Posterior cingulate gyrus (tissue), 11 donors: ENCODE results near the gene TTC17.
"Not testable (repeated sequence)": the region's sequence is repeated elsewhere in the genome, so short reads cannot be mapped to it uniquely, and the experiment has no call there.

Experiments used
- DNase-seq, 10 donors: peaks; one replicate each; pipeline versions ENCODE4 v3.0.0 to v3.0.0-alpha.2; 2020 to 2021; ENCODE audit warnings: mixed read lengths in 3 of 10
- intact Hi-C: fragments of 100-400 bp; cut with DNase I; formaldehyde crosslinking; loops from one replicate; pipeline ENCODE4 v1.15.1; 2023

TTC17 gene, protein sequence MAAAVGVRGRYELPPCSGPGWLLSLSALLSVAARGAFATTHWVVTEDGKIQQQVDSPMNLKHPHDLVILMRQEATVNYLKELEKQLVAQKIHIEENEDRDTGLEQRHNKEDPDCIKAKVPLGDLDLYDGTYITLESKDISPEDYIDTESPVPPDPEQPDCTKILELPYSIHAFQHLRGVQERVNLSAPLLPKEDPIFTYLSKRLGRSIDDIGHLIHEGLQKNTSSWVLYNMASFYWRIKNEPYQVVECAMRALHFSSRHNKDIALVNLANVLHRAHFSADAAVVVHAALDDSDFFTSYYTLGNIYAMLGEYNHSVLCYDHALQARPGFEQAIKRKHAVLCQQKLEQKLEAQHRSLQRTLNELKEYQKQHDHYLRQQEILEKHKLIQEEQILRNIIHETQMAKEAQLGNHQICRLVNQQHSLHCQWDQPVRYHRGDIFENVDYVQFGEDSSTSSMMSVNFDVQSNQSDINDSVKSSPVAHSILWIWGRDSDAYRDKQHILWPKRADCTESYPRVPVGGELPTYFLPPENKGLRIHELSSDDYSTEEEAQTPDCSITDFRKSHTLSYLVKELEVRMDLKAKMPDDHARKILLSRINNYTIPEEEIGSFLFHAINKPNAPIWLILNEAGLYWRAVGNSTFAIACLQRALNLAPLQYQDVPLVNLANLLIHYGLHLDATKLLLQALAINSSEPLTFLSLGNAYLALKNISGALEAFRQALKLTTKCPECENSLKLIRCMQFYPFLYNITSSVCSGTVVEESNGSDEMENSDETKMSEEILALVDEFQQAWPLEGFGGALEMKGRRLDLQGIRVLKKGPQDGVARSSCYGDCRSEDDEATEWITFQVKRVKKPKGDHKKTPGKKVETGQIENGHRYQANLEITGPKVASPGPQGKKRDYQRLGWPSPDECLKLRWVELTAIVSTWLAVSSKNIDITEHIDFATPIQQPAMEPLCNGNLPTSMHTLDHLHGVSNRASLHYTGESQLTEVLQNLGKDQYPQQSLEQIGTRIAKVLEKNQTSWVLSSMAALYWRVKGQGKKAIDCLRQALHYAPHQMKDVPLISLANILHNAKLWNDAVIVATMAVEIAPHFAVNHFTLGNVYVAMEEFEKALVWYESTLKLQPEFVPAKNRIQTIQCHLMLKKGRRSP

GRCh38 chr11:43358801-43359421 is at the start of gene TTC17:
TTC17 (plus strand) TSS chr11:43358920; CDS start chr11:43358955, 35 bp downstream.
- DNase-seq, result peak; percentile 92 to 99 (median 95)
- intact Hi-C loops, result no loop called here

DNA sequence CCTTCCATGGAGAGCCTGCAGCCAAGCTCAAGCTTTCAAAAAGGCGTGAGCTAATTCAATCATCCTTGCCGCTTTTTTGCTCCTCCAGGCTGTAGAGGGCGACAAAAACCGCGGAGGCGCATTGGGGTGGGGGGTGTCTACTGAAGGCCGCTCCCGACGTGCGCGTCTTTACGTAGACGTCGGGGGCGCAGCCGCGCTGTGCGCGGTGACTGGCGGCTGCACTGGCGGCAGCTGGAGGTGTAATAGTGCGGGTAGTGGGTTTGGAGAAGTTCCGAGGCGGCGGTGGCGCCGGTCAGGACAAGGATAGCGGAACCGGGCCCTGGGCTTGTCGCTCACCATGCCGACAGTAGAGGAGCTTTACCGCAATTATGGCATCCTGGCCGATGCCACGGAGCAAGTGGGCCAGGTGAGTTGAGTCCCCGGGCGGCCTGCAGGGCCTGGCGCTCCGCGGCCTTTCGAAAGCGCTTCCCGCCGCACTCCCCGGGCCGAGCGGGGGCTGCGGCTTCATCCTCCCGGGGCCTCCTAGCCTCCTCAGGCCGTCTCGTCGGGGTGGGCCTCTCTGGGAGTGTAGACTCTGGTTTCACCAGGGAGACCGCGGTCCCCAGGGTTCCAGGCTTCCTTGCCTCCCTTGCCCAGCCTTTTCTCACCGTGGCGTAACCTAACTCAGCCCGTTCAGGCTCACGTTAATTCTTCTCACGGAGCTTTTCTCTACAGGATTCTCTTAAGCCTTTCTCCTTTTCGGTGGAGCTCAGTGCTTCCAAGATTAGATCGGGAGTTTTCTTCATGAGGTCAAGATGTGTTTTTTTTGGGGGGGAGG is 46.7 kb upstream of the TTC17 start, which contains the start of gene API5:
Gene API5, plus strand, starts transcription at position 206 of the 817 bp plus-strand sequence. Its CDS starts 132 bp downstream, at position 338.
- peak; percentile 88 to 99 (median 92) for DNase-seq
- intact Hi-C loops, result no loop called here

DNA sequence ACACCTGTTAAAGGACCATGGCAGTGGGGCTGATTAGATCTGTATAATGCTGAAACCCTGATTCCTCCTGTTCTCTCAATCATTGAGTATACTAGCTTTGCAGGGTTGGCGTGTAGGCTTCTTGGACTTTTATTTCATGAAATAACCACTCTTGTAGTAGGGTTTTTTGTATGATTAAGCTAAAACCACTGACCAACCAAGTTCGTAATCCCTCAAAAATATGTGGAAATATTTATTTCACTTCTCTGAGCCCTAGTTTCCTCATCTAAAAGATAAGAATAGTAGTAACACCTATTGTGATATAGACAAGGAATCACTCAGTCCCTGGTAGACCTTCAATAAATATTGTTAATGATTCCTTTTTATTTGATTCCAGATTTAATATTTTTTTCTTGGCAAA is 42.8 kb upstream of the TTC17 start:
- DNase-seq, result no peak
- intact Hi-C loops, result no loop called here

DNA sequence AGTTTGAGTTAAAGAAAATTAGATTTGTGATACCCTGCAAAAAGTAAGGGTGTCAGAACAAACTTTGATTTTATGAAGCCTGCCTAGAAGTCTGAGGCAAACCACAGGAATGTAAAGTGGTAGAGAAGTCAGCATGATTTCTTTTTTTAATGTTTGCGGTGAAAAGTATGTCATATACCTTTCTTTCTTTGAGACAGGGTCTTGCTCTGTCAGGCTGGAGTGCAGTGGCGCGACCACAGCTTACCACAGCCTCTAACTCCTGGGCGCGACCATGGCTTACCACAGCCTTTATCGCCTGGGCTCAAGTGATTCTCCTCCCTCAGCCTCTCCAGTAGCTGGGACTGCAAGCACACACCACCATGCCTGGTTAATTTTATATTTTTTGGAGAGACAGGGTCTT is 42.3 kb upstream of the TTC17 start:
- DNase-seq, result no peak
- intact Hi-C loops, result no loop called here

DNA sequence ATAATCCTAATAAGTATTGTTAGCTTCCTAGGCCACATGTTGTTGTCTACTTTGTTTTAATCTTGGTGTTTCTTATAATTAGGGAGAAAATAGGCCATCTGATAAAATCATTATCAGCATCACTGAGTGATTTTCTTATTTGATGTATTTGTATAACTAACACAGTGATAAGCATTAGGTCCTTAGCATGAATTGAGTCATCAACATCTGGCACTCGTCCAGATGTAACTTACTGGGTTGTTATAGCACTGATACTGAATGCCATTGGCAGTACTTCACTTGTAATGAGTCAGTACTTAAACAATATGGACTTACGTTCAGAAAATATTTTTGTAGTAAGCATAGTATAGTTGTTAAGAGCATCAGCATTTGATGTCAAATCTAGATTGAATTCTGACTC is 30.7 kb upstream of the TTC17 start:
- intact Hi-C loops, result no loop called here
- no peak for DNase-seq

DNA sequence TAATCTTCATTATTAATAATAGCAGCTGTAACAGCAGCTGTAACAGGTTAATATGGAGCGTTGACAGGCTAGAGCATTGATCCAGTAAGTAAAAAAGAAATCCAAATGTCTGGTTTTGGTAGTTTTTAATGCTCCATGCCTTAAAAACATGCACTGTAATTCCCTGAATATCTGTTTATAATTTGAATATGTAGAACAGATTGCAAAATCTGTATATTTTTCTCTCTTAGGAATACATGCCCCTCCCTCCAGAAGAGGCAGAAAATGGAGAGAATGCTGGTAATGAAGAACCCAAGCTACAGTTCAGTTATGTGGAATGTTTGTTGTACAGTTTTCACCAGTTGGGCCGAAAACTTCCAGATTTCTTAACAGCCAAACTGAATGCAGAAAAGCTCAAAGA is 30.2 kb upstream of the TTC17 start:
- intact Hi-C loops, result no loop called here

GRCh38 chr11:43341159-43341558 is 17.6 kb upstream of the TTC17 start:
- no peak for DNase-seq
- intact Hi-C loops, result no loop called here

More for the DNA sequence above, 30.2 kb upstream of the TTC17 start:
- DNase-seq, result no peak

DNA sequence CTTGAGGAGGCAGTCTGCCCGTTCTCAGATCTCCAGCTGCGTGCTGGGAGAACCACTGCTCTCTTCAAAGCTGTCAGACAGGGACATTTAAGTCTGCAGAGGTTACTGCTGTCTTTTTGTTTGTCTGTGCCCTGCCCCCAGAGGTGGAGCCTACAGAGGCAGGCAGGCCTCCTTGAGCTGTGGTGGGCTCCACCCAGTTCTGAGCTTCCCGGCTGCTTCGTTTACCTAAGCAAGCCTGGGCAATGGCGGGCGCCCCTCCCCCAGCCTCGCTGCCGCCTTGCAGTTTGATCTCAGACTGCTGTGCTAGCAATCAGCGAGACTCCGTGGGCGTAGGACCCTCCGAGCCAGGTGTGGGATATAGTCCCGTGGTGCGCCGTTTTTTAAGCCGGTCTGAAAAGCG is 7.3 kb upstream of the TTC17 start:
- not testable (repeated sequence) for DNase-seq

DNA sequence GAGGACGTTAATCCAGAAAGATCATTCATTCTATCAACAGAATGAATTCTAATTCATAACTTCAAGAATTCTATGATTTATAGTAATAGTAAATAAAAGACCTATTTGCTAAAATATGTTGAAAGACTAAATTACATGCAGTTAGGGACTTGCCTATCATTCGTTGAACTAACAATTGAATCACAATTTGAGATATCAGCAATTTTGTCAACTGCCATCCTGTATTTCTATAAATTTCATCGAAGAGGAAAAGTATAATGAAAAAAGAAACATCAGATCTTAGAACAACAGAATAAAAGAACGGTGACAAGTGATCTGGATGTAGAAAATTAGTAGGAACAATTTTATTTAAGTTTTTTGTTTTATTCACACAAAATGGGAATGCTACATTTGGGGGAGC is 4.4 kb upstream of the TTC17 start:
- intact Hi-C loops, result no loop called here
- DNase-seq, result no peak

More for the DNA sequence above, 7.3 kb upstream of the TTC17 start:
- intact Hi-C loops, result not testable (repeated sequence)

DNA sequence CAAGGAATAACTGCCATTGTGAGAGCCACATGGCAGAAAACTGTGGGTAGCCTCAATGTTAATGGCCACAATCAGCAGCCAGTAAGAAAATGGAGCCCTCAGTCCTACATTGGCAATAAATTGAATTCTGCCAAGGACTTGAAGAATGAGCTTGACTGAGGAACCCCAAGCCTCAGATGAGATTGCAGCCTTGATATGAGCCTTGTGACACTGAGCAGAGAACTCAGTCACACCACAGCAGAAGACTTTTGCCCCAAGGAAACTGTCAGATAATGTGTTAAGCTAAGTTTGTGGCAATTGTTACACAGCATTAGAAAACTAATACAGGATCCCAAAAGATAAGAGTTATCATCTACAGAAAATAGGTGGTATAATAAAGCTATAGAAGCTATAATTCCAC is 2.4 kb upstream of the TTC17 start:
- intact Hi-C loops, result no loop called here
- no peak for DNase-seq

DNA sequence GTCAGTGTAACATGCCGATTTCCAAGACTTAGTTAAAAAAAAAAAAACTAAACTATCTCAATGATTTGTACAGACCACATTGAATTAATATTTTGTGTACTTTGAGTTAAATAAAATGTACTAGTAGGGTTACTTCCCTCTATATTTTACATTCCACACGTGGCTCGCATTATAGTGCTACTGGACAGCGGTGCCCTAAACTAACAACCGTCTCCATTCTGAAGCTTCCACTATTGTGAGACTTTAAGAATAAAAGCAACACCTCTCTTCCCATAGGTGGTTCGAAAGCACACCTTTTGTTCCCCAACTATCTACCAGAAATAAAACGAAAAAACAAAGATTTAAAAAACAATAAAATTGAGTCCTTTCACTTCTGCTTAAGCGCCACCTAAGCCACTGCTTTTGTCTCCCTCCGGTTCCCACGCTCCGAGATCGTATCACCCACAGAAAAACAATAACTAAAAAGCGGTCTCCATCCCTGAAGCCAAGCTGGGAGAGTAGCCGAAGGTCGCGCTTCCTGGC is 380 bp upstream of the TTC17 start:
- no peak for DNase-seq
- intact Hi-C loops, result no loop called here

GRCh38 chr11:43359422-43359818 is 700 bp downstream of the TTC17 start:
- peak in 2 of 10 donors; percentile 10 to 73 for DNase-seq
- intact Hi-C loops, result no loop called here

DNA sequence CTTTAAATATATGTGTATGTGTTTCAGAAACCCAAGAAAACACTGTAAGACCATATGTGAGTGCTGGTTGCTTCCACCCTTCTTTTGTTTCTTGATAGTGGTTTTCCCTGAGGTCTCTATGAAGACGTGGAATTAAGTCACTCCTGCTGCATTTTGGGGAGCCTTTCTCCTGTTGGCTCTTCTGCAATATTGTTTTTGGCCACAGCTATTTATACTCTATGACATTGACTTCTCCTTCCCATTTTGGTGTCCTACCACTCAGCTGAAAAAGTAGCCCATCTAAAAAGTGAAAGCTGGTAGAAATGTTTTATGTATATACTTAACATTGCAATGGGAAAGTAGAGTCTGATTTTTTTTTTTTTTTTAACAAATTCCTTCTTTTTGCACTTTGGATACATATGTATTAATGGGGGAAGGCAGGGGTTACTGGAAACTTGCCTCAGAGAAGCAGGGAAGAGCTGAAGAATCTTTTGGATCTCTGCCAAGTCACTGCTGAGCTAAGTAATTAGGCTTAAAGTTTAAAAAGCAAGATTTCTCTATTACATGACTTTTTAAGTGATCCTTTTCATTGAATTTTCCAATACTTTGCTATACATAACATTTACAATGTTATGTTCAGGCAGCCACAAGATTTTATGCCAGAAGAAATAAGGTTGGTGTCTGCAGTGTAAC is 1.8 kb downstream of the TTC17 start:
- DNase-seq, result no peak
- intact Hi-C loops, result no loop called here

GRCh38 chr11:43366677-43367076 is 8.0 kb downstream of the TTC17 start:
- no peak for DNase-seq
- intact Hi-C loops, result no loop called here

GRCh38 chr11:43367382-43368178 is 8.9 kb downstream of the TTC17 start:
- no peak for DNase-seq
- intact Hi-C loops, result no loop called here

- intact Hi-C loops, result no loop called here
- DNase-seq, result no peak
These were observed 17.3 kb downstream of the TTC17 start for GRCh38 chr11:43376065-43376464.

DNA sequence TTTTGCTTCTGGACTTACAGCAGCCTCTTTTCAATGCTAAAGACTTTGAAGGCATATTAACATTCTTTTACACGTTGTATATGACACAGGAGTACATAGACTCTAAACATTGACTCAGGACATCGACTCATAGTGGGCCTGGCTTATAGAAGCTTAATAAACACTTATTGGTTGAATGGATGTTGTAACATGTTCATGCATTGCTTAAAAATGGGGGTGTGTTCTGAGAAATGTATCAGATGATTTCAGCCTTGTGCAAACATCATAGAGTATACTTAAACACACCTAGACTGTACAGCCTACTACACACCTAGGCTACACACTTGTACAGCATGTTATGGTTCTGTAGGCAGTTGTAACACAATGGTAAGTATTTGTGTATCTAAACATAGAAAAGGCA is 17.9 kb downstream of the TTC17 start:
- intact Hi-C loops, result no loop called here
- DNase-seq, result no peak

- intact Hi-C loops, result no loop called here
- DNase-seq, result no peak
These were observed 18.7 kb downstream of the TTC17 start for GRCh38 chr11:43377389-43377788.
